ENCODE measurements around the gene IFI30.

DNA sequence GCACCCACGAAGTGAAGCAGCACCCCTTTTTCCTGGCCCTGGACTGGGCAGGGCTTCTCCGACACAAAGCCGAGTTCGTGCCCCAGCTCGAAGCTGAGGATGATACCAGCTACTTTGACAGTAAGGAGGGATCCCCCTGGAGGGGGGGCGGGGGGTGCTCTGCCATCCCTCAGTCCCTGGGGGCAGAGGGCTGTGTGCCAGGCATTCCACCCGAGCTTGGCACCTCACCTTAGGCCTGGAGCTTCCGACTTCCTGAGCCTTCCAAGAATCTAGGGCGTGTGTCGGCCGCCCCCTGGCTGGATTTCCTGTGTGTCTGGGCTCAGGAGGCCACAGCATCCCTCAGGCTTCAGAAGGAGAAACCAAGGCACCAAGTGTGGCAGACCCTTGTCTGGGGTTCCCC is 36.4 kb upstream of the IFI30 start:
- TF ChIP-seq MYC (IDR thresholded peaks at IDR 0.05; ENCODE audit: low read depth, low read length) (no peak), POLR2AphosphoS5 (IDR thresholded peaks at IDR 0.05; ENCODE audit: insufficient read depth, low read depth, low read length) (no peak), POLR2A (IDR thresholded peaks at IDR 0.05; ENCODE audit: low read depth, low read length) (no peak)
- TF ChIP-seq, protein P1, sequence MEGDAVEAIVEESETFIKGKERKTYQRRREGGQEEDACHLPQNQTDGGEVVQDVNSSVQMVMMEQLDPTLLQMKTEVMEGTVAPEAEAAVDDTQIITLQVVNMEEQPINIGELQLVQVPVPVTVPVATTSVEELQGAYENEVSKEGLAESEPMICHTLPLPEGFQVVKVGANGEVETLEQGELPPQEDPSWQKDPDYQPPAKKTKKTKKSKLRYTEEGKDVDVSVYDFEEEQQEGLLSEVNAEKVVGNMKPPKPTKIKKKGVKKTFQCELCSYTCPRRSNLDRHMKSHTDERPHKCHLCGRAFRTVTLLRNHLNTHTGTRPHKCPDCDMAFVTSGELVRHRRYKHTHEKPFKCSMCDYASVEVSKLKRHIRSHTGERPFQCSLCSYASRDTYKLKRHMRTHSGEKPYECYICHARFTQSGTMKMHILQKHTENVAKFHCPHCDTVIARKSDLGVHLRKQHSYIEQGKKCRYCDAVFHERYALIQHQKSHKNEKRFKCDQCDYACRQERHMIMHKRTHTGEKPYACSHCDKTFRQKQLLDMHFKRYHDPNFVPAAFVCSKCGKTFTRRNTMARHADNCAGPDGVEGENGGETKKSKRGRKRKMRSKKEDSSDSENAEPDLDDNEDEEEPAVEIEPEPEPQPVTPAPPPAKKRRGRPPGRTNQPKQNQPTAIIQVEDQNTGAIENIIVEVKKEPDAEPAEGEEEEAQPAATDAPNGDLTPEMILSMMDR (IDR thresholded peaks at IDR 0.05; ENCODE audit: extremely low read depth in 1 of 2, insufficient read depth in 1 of 2, low read depth in 1 of 2, low read length in 2 of 2): no peak
- TF ChIP-seq, protein P2, sequence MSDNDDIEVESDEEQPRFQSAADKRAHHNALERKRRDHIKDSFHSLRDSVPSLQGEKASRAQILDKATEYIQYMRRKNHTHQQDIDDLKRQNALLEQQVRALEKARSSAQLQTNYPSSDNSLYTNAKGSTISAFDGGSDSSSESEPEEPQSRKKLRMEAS (IDR thresholded peaks at IDR 0.05; ENCODE audit: insufficient read depth, insufficient read length): no peak

All from endothelial cell of umbilical vein (primary cell).